ENCODE results near the gene SRSF10.
"Not testable (repeated sequence)": the region's sequence is repeated elsewhere in the genome, so short reads cannot be mapped to it uniquely, and the experiment has no call there.

The SRSF10 gene

GRCh38 chr1:23978805-23979204, 1.3 kb downstream of the SRSF10 start:
- H3K4me1 Mint-ChIP-seq (ENCODE audit: low read depth) = peaks cover 50% of the 10 kb centered on the region
- peaks cover 15% of the 10 kb centered on the region for H3K36me3 Mint-ChIP-seq
- peak overlapping the region; percentile 93 for H3K27ac Mint-ChIP-seq
- H3K27me3 Mint-ChIP-seq = no peaks in the 10 kb centered on the region
- no peaks in the 10 kb centered on the region for H3K9me3 Mint-ChIP-seq (ENCODE audit: low read depth)
- H3K4me3 Mint-ChIP-seq = peak overlapping the region; percentile 96

- H3K9me3 Mint-ChIP-seq (ENCODE audit: low read depth) = no peaks in the 10 kb centered on the region
- H3K27ac Mint-ChIP-seq = peak overlapping the region; percentile 93
- H3K4me3 Mint-ChIP-seq = peak overlapping the region; percentile 96
- H3K27me3 Mint-ChIP-seq = no peaks in the 10 kb centered on the region
- H3K36me3 Mint-ChIP-seq = peaks cover 17% of the 10 kb centered on the region
- peaks cover 52% of the 10 kb centered on the region for H3K4me1 Mint-ChIP-seq (ENCODE audit: low read depth)
Measured at GRCh38 chr1:23977854-23978191, 2.3 kb downstream of the SRSF10 start.

GRCh38 chr1:23977187-23977853, 2.8 kb downstream of the SRSF10 start:
- Mint-ChIP-seq H3K4me3 (peak overlapping the region; percentile 96), H3K27me3 (no peaks in the 10 kb centered on the region), H3K9me3 (ENCODE audit: low read depth) (no peaks in the 10 kb centered on the region), H3K4me1 (ENCODE audit: low read depth) (peaks cover 52% of the 10 kb centered on the region), H3K36me3 (peaks cover 17% of the 10 kb centered on the region), H3K27ac (peak overlapping the region; percentile 76)

- Mint-ChIP-seq H3K27ac (no peak overlapping the region), H3K9me3 (ENCODE audit: low read depth) (no peaks in the 10 kb centered on the region), H3K36me3 (peaks cover 9% of the 10 kb centered on the region), H3K4me3 (no peak overlapping the region), H3K4me1 (ENCODE audit: low read depth) (peaks cover 53% of the 10 kb centered on the region), H3K27me3 (no peaks in the 10 kb centered on the region)
Measured at GRCh38 chr1:23967871-23968270, 12.3 kb downstream of the SRSF10 start.

- Mint-ChIP-seq H3K4me1 (ENCODE audit: low read depth) (peaks cover 57% of the 10 kb centered on the region), H3K27me3 (no peaks in the 10 kb centered on the region), H3K4me3 (no peak overlapping the region), H3K36me3 (peaks cover 9% of the 10 kb centered on the region), H3K9me3 (ENCODE audit: low read depth) (no peaks in the 10 kb centered on the region), H3K27ac (peak overlapping the region; percentile 34)
Measured at GRCh38 chr1:23966973-23967493, 13.1 kb downstream of the SRSF10 start.

GRCh38 chr1:23964790-23965740, 15.1 kb downstream of the SRSF10 start:
- Mint-ChIP-seq H3K9me3 (ENCODE audit: low read depth) (no peaks in the 10 kb centered on the region), H3K27ac (peak overlapping the region; percentile 88), H3K4me3 (peak overlapping the region; percentile 36), H3K27me3 (no peaks in the 10 kb centered on the region), H3K36me3 (peaks cover 18% of the 10 kb centered on the region), H3K4me1 (ENCODE audit: low read depth) (peaks cover 71% of the 10 kb centered on the region)

GRCh38 chr1:23964235-23964668, 15.9 kb downstream of the SRSF10 start:
- Mint-ChIP-seq H3K36me3 (peaks cover 18% of the 10 kb centered on the region), H3K4me3 (peak overlapping the region; percentile 33), H3K27me3 (no peaks in the 10 kb centered on the region), H3K4me1 (ENCODE audit: low read depth) (peaks cover 67% of the 10 kb centered on the region), H3K9me3 (ENCODE audit: low read depth) (no peaks in the 10 kb centered on the region), H3K27ac (peak overlapping the region; percentile 88)

- Mint-ChIP-seq H3K36me3 (peaks cover 18% of the 10 kb centered on the region), H3K27me3 (no peaks in the 10 kb centered on the region), H3K27ac (peak overlapping the region; percentile 88), H3K4me3 (peak overlapping the region; percentile 33), H3K4me1 (ENCODE audit: low read depth) (peaks cover 71% of the 10 kb centered on the region), H3K9me3 (ENCODE audit: low read depth) (no peaks in the 10 kb centered on the region)
Measured at GRCh38 chr1:23963617-23964234, 16.4 kb downstream of the SRSF10 start.

GRCh38 chr1:23960291-23961020, 19.7 kb downstream of the SRSF10 start:
- Mint-ChIP-seq H3K27ac (peak overlapping the region; percentile 100), H3K4me1 (ENCODE audit: low read depth) (peaks cover 68% of the 10 kb centered on the region), H3K36me3 (peaks cover 12% of the 10 kb centered on the region), H3K9me3 (ENCODE audit: low read depth) (no peaks in the 10 kb centered on the region), H3K4me3 (peak overlapping the region; percentile 99), H3K27me3 (no peaks in the 10 kb centered on the region)

GRCh38 chr1:23959461-23960290, 20.5 kb downstream of the SRSF10 start, which contains the start of gene PNRC2:
Gene PNRC2 (plus strand): TSS chr1:23959828. CDS start chr1:23961458, 1,630 bp downstream.
- no peaks in the 10 kb centered on the region for H3K27me3 Mint-ChIP-seq
- H3K4me1 Mint-ChIP-seq (ENCODE audit: low read depth) = peaks cover 68% of the 10 kb centered on the region
- H3K36me3 Mint-ChIP-seq = peaks cover 12% of the 10 kb centered on the region
- H3K9me3 Mint-ChIP-seq (ENCODE audit: low read depth) = no peaks in the 10 kb centered on the region
- peak within 1 kb of the TSS; percentile 100 for H3K27ac Mint-ChIP-seq
- peak within 1 kb of the TSS; percentile 99 for H3K4me3 Mint-ChIP-seq

GRCh38 chr1:23958810-23959460, 21.2 kb downstream of the SRSF10 start:
- H3K36me3 Mint-ChIP-seq = peaks cover 12% of the 10 kb centered on the region
- no peaks in the 10 kb centered on the region for H3K27me3 Mint-ChIP-seq
- H3K4me3 Mint-ChIP-seq = peak overlapping the region; percentile 99
- H3K27ac Mint-ChIP-seq = peak overlapping the region; percentile 100
- peaks cover 64% of the 10 kb centered on the region for H3K4me1 Mint-ChIP-seq (ENCODE audit: low read depth)
- H3K9me3 Mint-ChIP-seq (ENCODE audit: low read depth) = no peaks in the 10 kb centered on the region

GRCh38 chr1:23958040-23958809, 21.9 kb downstream of the SRSF10 start:
- Mint-ChIP-seq H3K36me3 (peaks cover 12% of the 10 kb centered on the region), H3K4me3 (peak overlapping the region; percentile 99), H3K4me1 (ENCODE audit: low read depth) (peaks cover 57% of the 10 kb centered on the region), H3K27ac (peak overlapping the region; percentile 100)
- H3K27me3 Mint-ChIP-seq; H3K9me3 Mint-ChIP-seq (ENCODE audit: low read depth): not testable (repeated sequence)

All from activated naive CD8-positive, alpha-beta T cell (primary cell).